C4-2B (cell line): Measurements from ENCODE around the gene NTNG1.

Experiments used
- CTCF ChIP-seq: fragments of 450-650 bp; conservative IDR thresholded peaks from 2 replicates; pipeline ENCODE4 v1.5.1; 2017; ENCODE audit warnings: mild to moderate bottlenecking
- ZFX ChIP-seq: fragments of 450-650 bp; IDR thresholded peaks from 2 replicates; pipeline ENCODE4 v1.6.1; 2017

- TF ChIP-seq CTCF = no peak
- no peak for TF ChIP-seq ZFX
Measured at GRCh38 chr1:107487506-107487905, 346.7 kb downstream of the NTNG1 start.
